GOT3 (cell line): ENCODE measurements around the gene RPL36AL.
"Not testable (repeated sequence)": the region's sequence is repeated elsewhere in the genome, so short reads cannot be mapped to it uniquely, and the experiment has no call there.

Experiments
- DNase-seq: peaks from one replicate; lab custom pipeline; 2025; ENCODE audit warnings: mixed read lengths; lab: John Stamatoyannopoulos, UW

The RPL36AL gene

DNA sequence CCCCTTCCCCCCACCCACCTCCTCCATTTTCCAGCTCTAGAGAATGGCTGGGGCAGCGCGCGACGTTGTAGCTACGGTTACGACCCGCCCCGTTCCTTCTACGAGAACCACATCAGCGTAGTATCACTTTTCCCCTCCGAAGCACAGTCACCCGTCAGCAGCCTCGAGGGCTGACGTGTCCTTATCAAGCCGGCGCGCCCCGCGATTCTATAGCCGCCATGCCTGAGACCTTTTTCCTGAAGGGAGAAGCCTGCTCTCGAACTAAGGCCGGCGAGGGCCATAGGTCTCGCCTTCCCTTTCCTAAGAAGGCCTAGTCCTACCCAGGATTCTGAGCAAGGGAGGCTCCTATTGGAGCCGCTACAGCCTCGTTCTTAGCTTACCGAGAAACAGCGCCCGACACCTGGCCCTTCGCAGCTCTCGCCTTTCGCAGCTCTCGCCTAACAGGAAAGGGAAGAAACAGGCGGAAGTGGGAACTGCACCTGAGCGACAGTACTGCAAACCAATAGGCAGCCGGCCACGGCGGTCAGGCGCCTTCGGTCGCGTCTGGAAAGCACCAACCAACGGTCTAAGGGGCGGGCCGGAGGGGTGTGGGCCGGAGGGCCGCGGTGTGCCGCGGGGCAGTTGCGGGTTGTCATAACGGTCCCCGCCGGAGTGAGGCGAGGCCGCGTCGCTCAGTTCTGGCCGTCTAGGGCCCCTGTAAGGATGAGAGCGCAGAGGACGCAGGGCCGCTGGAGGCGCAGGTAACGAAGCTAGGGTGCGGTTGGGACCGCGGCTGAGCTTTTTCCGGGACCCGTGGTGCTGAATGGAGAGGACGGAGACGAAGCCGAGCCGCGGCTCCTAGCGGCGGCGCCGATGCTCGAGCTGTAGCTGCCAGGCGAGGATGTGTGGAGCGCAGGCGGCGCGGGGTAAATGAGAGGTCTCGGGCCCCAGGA lies at the start of gene RPL36AL, which contains the start of gene MGAT2:
TSS of gene RPL36AL (minus strand) at position 445 of the 932 bp plus-strand sequence. CDS start 1,522 bp downstream, outside the sequence.
TSS of gene MGAT2 (plus strand) at position 618 of the 932 bp plus-strand sequence. CDS start 470 bp downstream, outside the sequence.
- DNase-seq = peak; percentile 77

GRCh38 chr14:49659526-49660455 lies 39.4 kb upstream of the RPL36AL start:
- DNase-seq = no peak

DNA sequence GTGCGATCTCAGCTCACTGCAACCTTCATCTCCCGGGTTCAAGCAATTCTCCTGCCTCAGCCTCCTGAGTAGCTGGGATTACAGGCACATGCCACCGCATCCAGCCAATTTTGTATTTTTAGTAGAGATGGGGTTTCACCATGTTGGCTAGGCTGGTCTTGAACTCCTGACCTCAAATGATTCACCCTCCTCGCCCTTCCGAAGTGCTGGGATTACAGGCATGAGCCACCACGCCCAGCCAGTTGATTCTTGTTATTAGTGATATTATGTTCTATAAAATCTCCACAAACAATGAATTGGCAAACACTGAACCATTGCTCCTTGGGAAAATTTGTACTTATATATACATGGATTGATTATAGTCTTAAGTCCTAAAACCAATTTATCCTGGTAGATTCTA lies 37.1 kb upstream of the RPL36AL start:
- DNase-seq = not testable (repeated sequence)

GRCh38 chr14:49654511-49654910 lies 34.1 kb upstream of the RPL36AL start:
- no peak for DNase-seq

DNA sequence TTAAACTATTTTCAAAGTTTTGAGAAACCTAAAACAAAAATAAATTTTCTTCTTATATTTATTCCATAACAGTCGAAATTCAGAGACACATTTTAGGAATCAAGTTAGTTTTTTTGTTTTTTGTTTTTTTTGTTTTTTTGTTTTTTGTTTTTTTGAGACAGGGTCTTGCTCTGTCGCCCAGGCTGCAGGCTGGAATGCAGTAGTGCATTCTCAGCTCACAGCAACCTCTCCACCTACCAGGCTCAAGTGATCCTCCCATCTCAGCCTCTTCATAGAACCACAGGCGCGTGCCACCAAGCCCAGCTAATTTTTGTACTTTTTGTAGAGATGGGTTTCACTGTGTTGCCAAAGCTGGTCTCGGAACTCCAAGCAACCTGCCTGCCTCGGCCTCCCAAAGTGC lies 33.1 kb upstream of the RPL36AL start:
- DNase-seq = no peak

DNA sequence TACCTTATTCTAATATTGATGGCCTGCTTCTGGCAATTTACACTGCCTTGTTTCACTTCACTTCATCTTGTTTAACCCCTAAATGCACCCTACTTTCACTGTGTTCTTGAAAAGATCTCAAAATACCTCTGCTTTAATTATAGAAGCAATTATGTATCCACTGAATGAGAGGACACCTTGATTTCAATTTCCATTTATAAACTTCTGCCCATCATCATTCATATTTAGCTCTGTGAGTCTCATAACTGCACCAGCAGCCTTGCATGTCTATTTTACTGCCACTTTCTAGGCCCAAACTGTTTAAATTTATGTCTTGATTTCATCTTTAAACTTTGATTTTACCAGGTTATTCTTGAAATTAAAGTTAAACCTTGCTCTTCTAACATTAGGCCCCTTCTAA lies 21.7 kb upstream of the RPL36AL start:
- no peak for DNase-seq

- no peak for DNase-seq
These were observed 21.3 kb upstream of the RPL36AL start for GRCh38 chr14:49641697-49642129.

DNA sequence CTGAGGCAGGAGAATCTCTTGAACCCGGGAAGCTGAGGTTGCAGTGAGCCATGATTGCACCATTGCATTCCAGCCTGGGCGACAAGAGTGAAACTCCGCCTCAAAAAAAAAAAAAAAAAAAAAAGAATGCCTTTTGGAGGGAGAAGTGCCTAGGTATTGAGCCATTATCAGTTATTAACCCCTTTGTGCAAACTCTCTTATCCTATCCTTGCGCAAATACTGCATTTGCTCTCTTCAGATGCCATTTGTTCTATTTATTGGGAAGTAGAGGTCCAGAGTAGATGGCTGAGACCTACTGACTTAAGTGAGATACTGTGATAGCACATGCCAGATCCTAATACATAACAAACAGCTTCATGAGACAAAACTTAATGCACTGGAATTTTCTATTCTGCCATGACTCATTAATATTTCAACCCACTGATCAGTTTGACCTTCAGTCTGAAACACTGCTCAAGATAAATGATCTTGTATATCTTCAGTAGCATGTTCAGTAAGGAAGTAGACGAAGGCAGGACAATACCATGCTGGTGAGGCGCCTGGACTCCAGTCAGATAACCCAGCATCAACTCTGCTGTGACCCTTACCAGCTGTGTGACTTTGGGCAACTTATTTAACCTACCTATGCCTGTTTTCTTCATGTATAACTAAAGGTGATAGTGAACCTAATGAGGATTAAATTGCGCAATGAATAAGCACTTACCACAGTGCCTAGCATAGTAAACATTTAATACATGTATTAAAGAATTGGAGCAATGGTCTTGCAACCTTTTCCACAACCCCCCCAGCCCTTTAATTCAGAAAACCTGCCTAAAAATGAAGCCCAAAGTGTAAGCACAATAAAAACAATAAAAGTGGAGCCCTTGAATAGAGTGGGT lies 20.4 kb upstream of the RPL36AL start:
- DNase-seq = no peak

- DNase-seq = no peak
These were observed 17.2 kb upstream of the RPL36AL start for GRCh38 chr14:49637534-49638078.

DNA sequence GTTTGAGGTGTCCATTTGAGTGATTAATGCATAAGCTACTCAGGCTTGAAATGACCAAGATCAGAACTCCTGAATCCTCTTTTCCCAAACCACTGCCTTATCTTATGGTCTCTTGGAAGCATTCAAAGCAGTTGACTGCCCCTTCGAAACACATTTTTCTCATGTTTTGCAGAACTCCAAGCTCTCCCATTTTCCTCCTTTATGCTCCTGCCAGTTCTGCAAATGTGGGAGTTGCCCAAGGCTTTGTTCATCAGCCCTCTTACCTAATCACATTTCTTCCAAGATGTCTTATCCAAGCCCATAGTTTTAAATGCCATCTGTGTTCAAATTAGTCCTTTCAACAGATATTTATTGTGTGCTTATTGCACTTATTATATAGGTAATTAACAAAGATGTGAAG lies 16.4 kb upstream of the RPL36AL start:
- no peak for DNase-seq

GRCh38 chr14:49634547-49635334 lies 14.3 kb upstream of the RPL36AL start, which contains the start of gene DNAAF2:
DNAAF2 (minus strand) TSS chr14:49635244; CDS start chr14:49635149, 95 bp downstream.
- DNase-seq = peak; percentile 63

GRCh38 chr14:49633640-49634546 lies 13.5 kb upstream of the RPL36AL start:
- DNase-seq = peak; percentile 74

- DNase-seq = no peak
These were observed 3.8 kb upstream of the RPL36AL start for GRCh38 chr14:49623941-49624839.

DNA sequence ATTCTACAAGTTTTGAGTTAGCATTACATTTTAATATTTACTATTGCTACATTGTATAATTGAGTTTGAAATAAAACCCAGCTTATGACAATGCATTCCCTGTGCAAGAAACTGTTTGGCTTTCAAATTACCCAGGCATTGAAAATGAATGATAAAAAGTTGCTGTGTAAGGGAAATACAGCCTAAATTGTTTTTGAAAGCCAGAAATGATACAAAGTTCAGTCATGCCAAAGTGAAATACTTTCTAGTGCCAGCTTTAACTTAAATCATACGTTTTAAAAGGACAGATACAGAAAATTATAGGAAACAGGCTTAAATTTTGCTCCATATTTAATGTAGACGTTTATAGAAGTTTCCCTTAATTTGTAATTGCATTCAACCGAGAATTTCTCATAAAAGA lies 3.0 kb upstream of the RPL36AL start:
- no peak for DNase-seq

- no peak for DNase-seq
These were observed 1.7 kb upstream of the RPL36AL start for GRCh38 chr14:49622022-49622607.

DNA sequence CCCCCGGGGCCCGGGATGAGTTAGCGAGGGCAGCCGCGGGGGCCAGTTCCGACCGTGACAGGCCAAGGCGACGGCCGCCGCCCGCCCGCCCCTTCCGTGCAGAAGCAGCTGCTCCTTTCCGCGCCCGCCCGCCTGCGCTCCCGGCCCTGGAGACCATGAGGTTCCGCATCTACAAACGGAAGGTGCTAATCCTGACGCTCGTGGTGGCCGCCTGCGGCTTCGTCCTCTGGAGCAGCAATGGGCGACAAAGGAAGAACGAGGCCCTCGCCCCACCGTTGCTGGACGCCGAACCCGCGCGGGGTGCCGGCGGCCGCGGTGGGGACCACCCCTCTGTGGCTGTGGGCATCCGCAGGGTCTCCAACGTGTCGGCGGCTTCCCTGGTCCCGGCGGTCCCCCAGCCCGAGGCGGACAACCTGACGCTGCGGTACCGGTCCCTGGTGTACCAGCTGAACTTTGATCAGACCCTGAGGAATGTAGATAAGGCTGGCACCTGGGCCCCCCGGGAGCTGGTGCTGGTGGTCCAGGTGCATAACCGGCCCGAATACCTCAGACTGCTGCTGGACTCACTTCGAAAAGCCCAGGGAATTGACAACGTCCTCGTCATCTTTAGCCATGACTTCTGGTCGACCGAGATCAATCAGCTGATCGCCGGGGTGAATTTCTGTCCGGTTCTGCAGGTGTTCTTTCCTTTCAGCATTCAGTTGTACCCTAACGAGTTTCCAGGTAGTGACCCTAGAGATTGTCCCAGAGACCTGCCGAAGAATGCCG lies 872 bp upstream of the RPL36AL start:
- no peak for DNase-seq

DNA sequence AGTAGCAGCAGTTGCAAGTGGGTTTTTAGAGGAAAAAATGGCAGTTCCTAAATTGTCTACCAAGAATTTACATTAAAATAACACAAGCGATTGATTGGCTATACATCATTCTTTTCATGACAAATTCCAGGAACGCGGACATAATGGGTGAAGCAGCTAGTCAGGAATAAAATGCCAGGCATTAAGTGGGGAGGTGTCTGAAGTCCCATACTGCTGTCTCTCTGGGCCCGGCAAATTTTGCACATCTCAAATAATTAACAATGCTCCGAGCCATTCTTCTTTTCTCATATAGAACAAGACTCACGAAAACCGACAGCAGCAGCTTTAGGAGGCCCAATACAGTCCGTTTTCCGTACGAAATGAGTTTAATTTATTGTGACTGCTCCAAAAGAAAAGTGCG lies 696 bp downstream of the RPL36AL start:
- no peak for DNase-seq
